ENCODE data around the gene PTPRE. TPM values are rescaled to one million over a fixed set of nuclear protein-coding genes. Genes with fewer than 3 reads are reported as not detected.

PTPRE gene
- total RNA-seq, 1 experiment from 2014 or later, result 12.3 TPM

GRCh38 chr10:128128582-128128981 is 221.7 kb downstream of the PTPRE start:
- CTCF ChIA-PET, result no interaction called here

GRCh38 chr10:128130051-128130450 is 223.1 kb downstream of the PTPRE start:
- Histone ChIP-seq H3K4me2 (ENCODE audit: low read length) (peak overlapping the region; percentile 29), H3K27me3 (ENCODE audit: insufficient read depth, low read length) (no peaks in the 10 kb centered on the region), H3K4me3 (replicated peaks in 1 of 2; ENCODE audit: low read depth in 1 of 2, low read length in 2 of 2) (no peak overlapping the region), H4K20me1 (ENCODE audit: insufficient read depth) (no peaks in the 10 kb centered on the region), H3K9ac (ENCODE audit: low read length) (no peak overlapping the region), H3K9me3 (ENCODE audit: control insufficient read depth in 1 of 2, insufficient read depth in 1 of 2, low read depth in 1 of 2, low read length in 2 of 2) (no peaks in the 10 kb centered on the region), H2AFZ (ENCODE audit: low read depth, low read length, poor library complexity, severe bottlenecking) (peak overlapping the region; percentile 20), H3K4me1 (ENCODE audit: control insufficient read depth in 1 of 2, insufficient read depth in 2 of 2, low read length in 2 of 2) (peaks cover 12 to 22% of the 10 kb centered on the region in 2 experiments), H3K9me2 (ENCODE audit: insufficient read depth) (0 out of 2 replicates have a peak, but pooled peaks cover 5% of the 10 kb centered on the region), H3K36me3 (ENCODE audit: control insufficient read depth in 1 of 2, insufficient read depth in 2 of 2, low read length in 2 of 2) (no peaks in the 10 kb centered on the region), H3K27ac (ENCODE audit: low read depth, low read length) (no peak overlapping the region), H3K79me2 (ENCODE audit: insufficient read depth, low read length) (peaks cover 10% of the 10 kb centered on the region)
- DNase-seq (ENCODE audit: low read depth, low spot score) (peak; percentile 23), ATAC-seq (no peak)
- intact Hi-C loops (cut with micrococcal nuclease), result no loop called here
- RAD21 ChIA-PET (ENCODE audit: low non-redundant PET in 1 of 2, low total read pairs in 2 of 2, uncharacterized antibody in 2 of 2, unreplicated experiment in 2 of 2), result no interaction called here
- TF ChIP-seq JUND (IDR thresholded peaks at IDR 0.05) (peak; percentile 41; the same call in 1 of the 2 replicates), EZH2 (IDR thresholded peaks at IDR 0.05) (no peak), SIN3A (IDR thresholded peaks at IDR 0.05; ENCODE audit: low read depth) (no peak), CEBPB (IDR thresholded peaks at IDR 0.05; ENCODE audit: low read depth) (peak; percentile 27; the same call in 1 of the 2 replicates), CTCF (IDR thresholded peaks at IDR 0.05 in 2 of 3, conservative IDR thresholded peaks at IDR 0.05 in 1 of 3; ENCODE audit: borderline replicate concordance in 1 of 3, insufficient read depth in 1 of 3, low read depth in 2 of 3, low read length in 2 of 3) (no peak), CBX3 (IDR thresholded peaks at IDR 0.05; ENCODE audit: low read depth) (no peak), ZFX (IDR thresholded peaks at IDR 0.05) (no peak), FOSL1 (IDR thresholded peaks at IDR 0.05; ENCODE audit: low read depth) (peak; percentile 32)
- CTCF ChIA-PET, result no interaction called here
- POLR2A ChIA-PET, result interaction anchor here (1.0 kb wide), 1 partner anchor 49 kb away, joined by 3 read pairs; no protein-coding TSS in a partner anchor
- no TSS peak for BruUV-seq (replicated peaks)

More at GRCh38 chr10:128128582-128128981, 221.7 kb downstream of the PTPRE start:
- H2AFZ ChIP-seq (ENCODE audit: low read depth, low read length, poor library complexity, severe bottlenecking), result no peak overlapping the region
- no peaks in the 10 kb centered on the region for H3K9me3 ChIP-seq (ENCODE audit: control insufficient read depth in 1 of 2, insufficient read depth in 1 of 2, low read depth in 1 of 2, low read length in 2 of 2)
- no peaks in the 10 kb centered on the region for H4K20me1 ChIP-seq (ENCODE audit: insufficient read depth)
- intact Hi-C loops (cut with micrococcal nuclease), result no loop called here
- H3K36me3 ChIP-seq (ENCODE audit: control insufficient read depth in 1 of 2, insufficient read depth in 2 of 2, low read length in 2 of 2), result peaks cover 0 to 9% of the 10 kb centered on the region in 2 experiments; a peak in 1 of 4 replicates
- ChIA-PET RAD21 (ENCODE audit: low non-redundant PET in 1 of 2, low total read pairs in 2 of 2, uncharacterized antibody in 2 of 2, unreplicated experiment in 2 of 2) (no interaction called here), POLR2A (no interaction called here)
- ATAC-seq (no peak), DNase-seq (ENCODE audit: low read depth, low spot score) (no peak)
- H3K4me3 ChIP-seq (replicated peaks in 1 of 2; ENCODE audit: low read depth in 1 of 2, low read length in 2 of 2), result no peak overlapping the region
- no peak overlapping the region for H3K9ac ChIP-seq (ENCODE audit: low read length)
- H3K27ac ChIP-seq (ENCODE audit: low read depth, low read length), result no peak overlapping the region
- no TSS peak for BruUV-seq (replicated peaks)
- H3K79me2 ChIP-seq (ENCODE audit: insufficient read depth, low read length), result peaks cover 25% of the 10 kb centered on the region
- 0 out of 2 replicates have a peak, but pooled peaks cover 5% of the 10 kb centered on the region for H3K9me2 ChIP-seq (ENCODE audit: insufficient read depth)
- H3K4me2 ChIP-seq (ENCODE audit: low read length), result no peak overlapping the region
- TF ChIP-seq SP1 (IDR thresholded peaks at IDR 0.05; ENCODE audit: low read depth) (no peak), CBX3 (IDR thresholded peaks at IDR 0.05; ENCODE audit: low read depth) (no peak)
- no peaks in the 10 kb centered on the region for H3K27me3 ChIP-seq (ENCODE audit: insufficient read depth, low read length)
- peaks cover 19 to 32% of the 10 kb centered on the region in 2 experiments for H3K4me1 ChIP-seq (ENCODE audit: control insufficient read depth in 1 of 2, insufficient read depth in 2 of 2, low read length in 2 of 2)

Other genes with a start within 250 kb of the PTPRE start
- gene FOXI2, start 169.9 kb upstream of the PTPRE start, total RNA-seq (2021; ENCODE audit: unreplicated experiment), result not detected
- 0.39 TPM for gene CLRN3, start 14.2 kb upstream of the PTPRE start, total RNA-seq (2021; ENCODE audit: unreplicated experiment)
- 202 TPM for gene MKI67, start 219.3 kb downstream of the PTPRE start, total RNA-seq (2021; ENCODE audit: unreplicated experiment)

Measured in HCT116 (cell line).